Activated T-helper 9 cell treated with anti-CD3 and anti-CD28 coated beads, Interleukin-2, amount 50 U/mL, for 16 hours (primary cell): ENCODE data around the gene TSPAN3.

ENCODE experiments used
- DNase-seq: peaks from one replicate; pipeline ENCODE4 v3.0.0-alpha.2; 2020; ENCODE audit warnings: low read depth

Gene TSPAN3

GRCh38 chr15:77053709-77054108, 17.2 kb downstream of the TSPAN3 start:
- DNase-seq = no peak

- DNase-seq = no peak
These were observed 18.4 kb downstream of the TSPAN3 start for GRCh38 chr15:77052556-77052955.

- no peak for DNase-seq
These were observed 22.6 kb downstream of the TSPAN3 start for GRCh38 chr15:77048135-77048876.

- no peak for DNase-seq
These were observed 24.1 kb downstream of the TSPAN3 start for GRCh38 chr15:77046704-77047412.

- DNase-seq = no peak
These were observed 24.9 kb downstream of the TSPAN3 start for GRCh38 chr15:77045985-77046384.

- DNase-seq = no peak
These were observed 26.5 kb downstream of the TSPAN3 start for GRCh38 chr15:77044228-77045042.

- DNase-seq = no peak
These were observed 27.7 kb downstream of the TSPAN3 start for GRCh38 chr15:77042955-77043920.

- no peak for DNase-seq
These were observed 28.5 kb downstream of the TSPAN3 start for GRCh38 chr15:77042245-77042919.

- no peak for DNase-seq
These were observed 30.2 kb downstream of the TSPAN3 start for GRCh38 chr15:77040673-77041072.

GRCh38 chr15:77039848-77040247, 31.1 kb downstream of the TSPAN3 start:
- no peak for DNase-seq

GRCh38 chr15:77039217-77039533, 31.7 kb downstream of the TSPAN3 start:
- DNase-seq = no peak

GRCh38 chr15:77038312-77039216, 32.3 kb downstream of the TSPAN3 start:
- no peak for DNase-seq

- no peak for DNase-seq
These were observed 33.3 kb downstream of the TSPAN3 start for GRCh38 chr15:77037388-77038209.

GRCh38 chr15:77036537-77037387, 34.1 kb downstream of the TSPAN3 start:
- no peak for DNase-seq

- DNase-seq = no peak
These were observed 34.9 kb downstream of the TSPAN3 start for GRCh38 chr15:77035999-77036471.

- DNase-seq = no peak
These were observed 35.3 kb downstream of the TSPAN3 start for GRCh38 chr15:77035584-77035983.

GRCh38 chr15:77034695-77035489, 36.0 kb downstream of the TSPAN3 start:
- no peak for DNase-seq
